Thymus (tissue), 11 donors: ENCODE measurements around the gene KIR2DL4. TPM values are rescaled to one million over a fixed set of nuclear protein-coding genes. Genes with fewer than 3 reads are reported as not detected.
"Not testable (repeated sequence)": the region's sequence is repeated elsewhere in the genome, so short reads cannot be mapped to it uniquely, and the experiment has no call there.

Experiments
- DNase-seq, 9 donors: peaks; one replicate each; pipeline ENCODE4 v3.0.0-alpha.2; 2013; ENCODE audit warnings: low spot score in 9 of 9, low read depth in 6 of 9, missing footprints in 1 of 9
- H3K27ac ChIP-seq, 2 donors: one replicate each; pipeline ENCODE4 v1.5.1; 2013; ENCODE audit warnings: control low read depth in 1 of 2, low read depth in 1 of 2, low read length in 1 of 2, mild to moderate bottlenecking in 1 of 2, moderate library complexity in 1 of 2
- H3K27me3 ChIP-seq, 2 donors: one replicate each; pipeline ENCODE4 v1.5.1; 2013; ENCODE audit warnings: low read length in 1 of 2; ENCODE audit not compliant: control insufficient read depth in 2 of 2, insufficient read depth in 1 of 2
- H3K36me3 ChIP-seq, 2 donors: one replicate each; pipeline ENCODE4 v1.5.1; 2013; ENCODE audit warnings: low read length in 1 of 2, mild to moderate bottlenecking in 1 of 2, moderate library complexity in 1 of 2; ENCODE audit not compliant: control insufficient read depth in 2 of 2, insufficient read depth in 2 of 2
- H3K4me1 ChIP-seq, 2 donors: one replicate each; pipeline ENCODE4 v1.5.1; 2013; ENCODE audit warnings: low read length in 2 of 2; ENCODE audit not compliant: control insufficient read depth in 2 of 2, insufficient read depth in 2 of 2
- H3K4me3 ChIP-seq, 2 donors: one replicate each; pipeline ENCODE4 v1.5.1; 2013; ENCODE audit warnings: low read length in 2 of 2, control low read depth in 1 of 2, mild to moderate bottlenecking in 1 of 2
- H3K9me3 ChIP-seq, 2 donors: one replicate each; pipeline ENCODE4 v1.5.1; 2013; ENCODE audit warnings: low read length in 1 of 2, mild to moderate bottlenecking in 1 of 2; ENCODE audit not compliant: control insufficient read depth in 2 of 2, insufficient read depth in 1 of 2
- WGBS: extraction: QIAGEN DNeasy Blood & Tissue Kit; methylation state at CpG from one replicate; pipeline ENCODE4 v1.1.7; 2013; 5-methylcytosine and 5-hydroxymethylcytosine counted together
- polyA plus RNA-seq: library from polyadenylated mRNA; stranded (reverse); fragments of 200-250 nt; gene quantifications from one replicate; pipeline ENCODE4 v1.2.3, GENCODE V29; 2013
- total RNA-seq: library from RNA; stranded (reverse); fragments of 120-200 nt; gene quantifications from one replicate; pipeline ENCODE4 v1.2.4, GENCODE V29; 2013
- donor health status: healthy.

Gene KIR2DL4
- total and polyA plus RNA-seq, 2 donors = 0.16 TPM; not detected in 1

DNA sequence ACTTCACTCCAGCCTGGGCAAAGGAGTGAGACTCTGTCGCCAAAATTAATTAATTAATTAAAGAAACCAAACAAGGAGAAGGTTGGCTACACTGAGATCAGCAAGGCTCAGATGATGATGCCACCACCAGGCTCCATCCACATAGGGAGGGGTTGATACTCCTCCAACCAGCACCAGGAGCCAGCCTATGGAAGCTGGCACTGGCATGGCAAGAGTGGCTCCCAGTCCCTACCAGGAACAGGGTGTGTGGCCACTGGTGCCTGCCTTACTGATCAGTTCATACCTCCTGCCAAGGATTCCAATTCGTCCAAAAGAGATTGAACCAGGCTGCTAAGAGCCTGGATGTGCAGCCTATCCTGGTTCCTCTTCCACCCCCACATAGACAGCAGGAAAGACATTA is 30.7 kb upstream of the KIR2DL4 start:
- not testable (repeated sequence) for H3K9me3 ChIP-seq, H3K4me3 ChIP-seq, H3K27me3 ChIP-seq, DNase-seq, H3K4me1 ChIP-seq, H3K27ac ChIP-seq, H3K36me3 ChIP-seq
- WGBS = 31% methylated on average over 2 of the region's 2 CpGs

GRCh38 chr19:54775095-54775815 is 28.2 kb upstream of the KIR2DL4 start:
- H3K27ac ChIP-seq, H3K27me3 ChIP-seq, H3K4me3 ChIP-seq, H3K9me3 ChIP-seq, H3K36me3 ChIP-seq, H3K4me1 ChIP-seq, DNase-seq: not testable (repeated sequence)
- 86% methylated on average over 12 of the region's 12 CpGs for WGBS

DNA sequence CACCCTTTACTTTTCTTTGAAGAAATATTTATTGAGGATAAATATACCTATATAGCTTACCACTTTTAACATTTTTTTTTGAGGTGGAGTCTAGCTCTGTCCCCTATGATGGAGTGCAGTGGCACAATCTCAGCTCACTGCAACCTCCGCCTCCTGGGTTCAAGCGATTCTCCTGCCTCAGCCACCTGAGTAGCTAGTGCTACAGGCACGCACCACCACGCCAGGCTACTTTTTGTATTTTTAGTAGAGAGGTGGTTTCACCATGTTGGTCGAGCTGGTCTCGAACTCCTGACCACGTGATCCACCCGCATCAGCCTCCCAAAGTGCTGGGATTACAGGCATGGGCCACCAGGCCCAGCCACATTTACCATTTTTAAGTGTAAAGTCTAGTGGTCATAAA is 27.6 kb upstream of the KIR2DL4 start:
- 77% methylated on average over 8 of the region's 8 CpGs for WGBS

GRCh38 chr19:54777851-54778250 is 25.6 kb upstream of the KIR2DL4 start:
- 65% methylated on average over 4 of the region's 4 CpGs for WGBS
- H3K4me3 ChIP-seq = not testable (repeated sequence)

More for the DNA sequence above, 27.6 kb upstream of the KIR2DL4 start:
- not testable (repeated sequence) for H3K27me3 ChIP-seq, H3K4me1 ChIP-seq, H3K4me3 ChIP-seq, H3K27ac ChIP-seq, DNase-seq, H3K36me3 ChIP-seq, H3K9me3 ChIP-seq

DNA sequence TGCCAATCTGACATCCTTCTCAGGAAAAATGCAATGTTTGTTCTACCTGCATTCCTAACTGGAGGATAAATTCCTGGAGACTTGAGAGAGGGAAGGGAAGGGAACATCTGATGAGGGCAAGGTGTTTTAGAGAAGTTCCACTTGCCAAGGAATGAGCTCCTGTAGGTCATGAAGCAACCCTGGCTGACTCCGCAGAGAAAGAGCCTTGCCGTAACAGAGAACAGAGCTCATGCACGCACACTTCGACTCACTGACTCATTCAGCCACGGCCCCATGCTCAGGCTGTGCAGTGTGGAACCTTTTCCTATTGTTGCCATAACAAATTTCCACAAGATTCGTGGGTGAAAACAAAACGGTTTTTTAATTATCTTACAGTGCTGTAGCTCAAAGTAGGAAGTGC is 24.5 kb upstream of the KIR2DL4 start:
- not testable (repeated sequence) for DNase-seq, H3K36me3 ChIP-seq, H3K27ac ChIP-seq, H3K27me3 ChIP-seq, H3K4me1 ChIP-seq, H3K4me3 ChIP-seq, H3K9me3 ChIP-seq
- WGBS = 79% methylated on average over 7 of the region's 7 CpGs

More at GRCh38 chr19:54777851-54778250, 25.6 kb upstream of the KIR2DL4 start:
- DNase-seq, H3K27ac ChIP-seq, H3K9me3 ChIP-seq, H3K27me3 ChIP-seq, H3K36me3 ChIP-seq, H3K4me1 ChIP-seq: not testable (repeated sequence)

DNA sequence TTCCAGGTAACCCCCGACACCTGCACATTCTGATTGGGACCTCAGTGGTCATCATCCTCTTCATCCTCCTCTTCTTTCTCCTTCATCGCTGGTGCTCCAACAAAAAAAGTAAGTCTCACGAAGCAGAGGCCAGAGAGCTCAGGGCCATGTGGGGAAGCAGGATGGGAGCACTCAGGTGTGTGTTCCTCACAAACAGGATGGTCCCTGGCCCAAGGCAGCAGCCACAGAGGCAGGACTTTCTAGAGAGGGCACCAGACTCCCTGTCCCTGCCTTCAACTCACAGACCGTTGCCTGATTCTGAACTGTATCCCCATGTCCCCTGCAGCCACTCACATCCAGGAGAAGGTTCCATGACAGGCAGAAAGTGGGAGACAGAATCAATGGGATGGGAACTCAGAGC is 20.5 kb upstream of the KIR2DL4 start:
- H3K4me3 ChIP-seq, H3K9me3 ChIP-seq, H3K36me3 ChIP-seq, H3K4me1 ChIP-seq, H3K27ac ChIP-seq, DNase-seq, H3K27me3 ChIP-seq: not testable (repeated sequence)
- WGBS = 85% methylated on average over 4 of the region's 4 CpGs

DNA sequence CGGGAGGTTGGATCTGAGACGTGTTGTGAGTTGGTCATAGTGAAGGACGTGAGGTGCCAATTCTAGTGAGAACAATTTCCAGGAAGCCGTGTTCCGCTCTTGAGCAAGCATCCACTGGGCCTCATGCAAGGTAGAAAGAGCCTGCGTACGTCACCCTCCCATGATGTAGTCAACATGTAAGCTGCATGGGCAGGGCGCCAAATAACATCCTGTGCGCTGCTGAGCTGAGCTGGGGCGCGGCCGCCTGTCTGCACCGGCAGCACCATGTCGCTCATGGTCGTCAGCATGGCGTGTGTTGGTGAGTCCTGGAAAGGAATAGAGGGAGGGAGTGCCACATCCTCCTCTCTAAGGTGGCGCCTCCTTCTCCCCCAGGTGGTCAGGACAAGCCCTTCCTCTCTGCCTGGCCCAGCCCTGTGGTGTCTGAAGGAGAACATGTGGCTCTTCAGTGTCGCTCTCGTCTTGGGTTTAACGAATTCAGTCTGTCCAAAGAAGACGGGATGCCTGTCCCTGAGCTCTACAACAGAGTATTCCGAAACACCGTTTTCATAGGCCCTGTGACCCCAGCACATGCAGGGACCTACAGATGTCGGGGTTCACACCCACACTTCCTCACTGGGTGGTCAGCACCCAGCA is 17.2 kb upstream of the KIR2DL4 start:
- not testable (repeated sequence) for H3K36me3 ChIP-seq, H3K4me3 ChIP-seq, DNase-seq, H3K27ac ChIP-seq, H3K9me3 ChIP-seq, H3K4me1 ChIP-seq, H3K27me3 ChIP-seq
- 93% methylated on average over 24 of the region's 24 CpGs for WGBS

- 88% methylated on average over 6 of the region's 6 CpGs for WGBS
- H3K4me1 ChIP-seq, DNase-seq: not testable (repeated sequence)
Measured at GRCh38 chr19:54788154-54788553, 15.3 kb upstream of the KIR2DL4 start.

GRCh38 chr19:54790711-54791110 is 12.7 kb upstream of the KIR2DL4 start:
- Histone ChIP-seq H3K9me3 (no peaks in the 10 kb centered on the region), H3K27ac (no peak overlapping the region), H3K27me3 (no peaks in the 10 kb centered on the region), H3K4me1 (no peaks in the 10 kb centered on the region), H3K4me3 (no peak overlapping the region), H3K36me3 (no peaks in the 10 kb centered on the region)
- 85% methylated on average over 5 of the region's 5 CpGs for WGBS
- DNase-seq = no peak

More at GRCh38 chr19:54788154-54788553, 15.3 kb upstream of the KIR2DL4 start:
- not testable (repeated sequence) for H3K27me3 ChIP-seq, H3K9me3 ChIP-seq, H3K4me3 ChIP-seq, H3K27ac ChIP-seq, H3K36me3 ChIP-seq
